Midbrain (tissue), 1 donor: ENCODE data around the gene VWA3B.
"Not testable (repeated sequence)": the region's sequence is repeated elsewhere in the genome, so short reads cannot be mapped to it uniquely, and the experiment has no call there.

Experiments
- DNase-seq: peaks from one replicate; lab custom pipeline; 2025; lab: John Stamatoyannopoulos, UW

The VWA3B gene

DNA sequence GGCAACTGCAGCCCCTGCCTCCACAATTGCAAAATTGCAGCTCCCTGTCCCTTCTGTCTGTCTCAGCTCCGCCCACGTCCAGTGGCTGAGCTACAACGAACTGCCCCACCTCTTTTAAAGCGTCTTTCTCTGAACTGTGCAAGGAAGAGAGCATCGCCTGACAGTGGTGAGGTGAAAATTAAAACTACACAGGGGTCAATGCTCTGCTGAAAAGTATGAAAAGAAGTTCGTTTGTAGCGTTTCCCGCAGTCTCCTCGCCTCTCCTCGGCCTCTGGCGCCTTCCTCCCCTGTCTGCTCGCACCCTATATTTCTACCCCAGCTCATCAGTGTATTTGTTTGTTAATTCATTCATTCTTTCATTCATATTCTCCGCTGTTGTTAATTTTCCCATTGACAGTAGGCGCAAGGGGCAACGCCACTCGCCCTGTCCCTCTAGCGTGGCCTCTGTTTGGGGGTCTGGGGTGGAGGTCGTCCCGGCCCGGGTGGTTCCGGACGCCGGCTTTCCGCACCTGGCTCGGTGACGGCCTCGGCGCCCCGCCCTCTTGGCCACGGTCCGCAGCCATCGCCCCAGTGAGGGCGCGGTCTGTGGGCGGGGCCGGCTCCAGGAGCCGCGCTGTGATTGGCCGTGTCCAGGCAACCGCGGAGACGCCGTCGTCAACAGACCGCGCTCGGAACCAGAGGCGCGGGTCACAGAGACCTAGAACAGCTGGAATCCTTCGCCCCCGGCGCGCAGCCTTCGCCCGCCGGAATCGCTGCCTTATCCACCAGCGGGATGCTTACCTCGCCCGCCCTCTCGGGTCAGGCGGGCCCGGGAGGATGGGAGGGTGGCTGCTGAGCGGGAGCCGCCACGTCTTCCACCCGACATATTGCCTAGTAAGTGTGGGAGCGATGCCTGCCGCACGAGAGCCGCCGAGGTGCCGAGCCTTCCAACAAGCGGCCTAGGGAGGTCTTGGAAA, at the start of gene VWA3B:
Gene VWA3B (plus strand): TSS at position 677 of the 956 bp plus-strand sequence. CDS start 5,926 bp downstream, outside the sequence.
- peak; percentile 20 for DNase-seq

DNA sequence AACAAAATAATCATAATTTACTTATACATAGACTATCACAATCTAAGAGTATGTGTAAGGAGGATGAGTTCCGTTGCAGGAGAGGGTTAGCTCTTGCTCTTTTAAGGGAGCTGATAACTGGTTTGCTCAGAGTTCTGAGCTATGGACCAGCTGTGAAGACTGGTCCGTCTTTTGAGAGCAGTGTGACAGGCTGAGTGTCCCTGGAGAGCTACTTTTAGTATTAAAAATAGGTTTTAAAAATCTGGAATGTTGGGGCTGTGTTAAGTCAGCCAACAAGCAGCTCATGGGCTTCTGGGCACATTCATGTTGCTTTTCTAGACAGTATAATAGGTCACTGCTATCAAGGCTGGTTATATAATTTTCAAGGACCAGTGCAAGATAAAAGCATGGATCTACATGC, 49.8 kb upstream of the VWA3B start:
- DNase-seq, result no peak

- DNase-seq, result no peak
Observed at GRCh38 chr2:98037666-98038336, 49.2 kb upstream of the VWA3B start.

- no peak for DNase-seq
Observed at GRCh38 chr2:98039085-98039756, 47.7 kb upstream of the VWA3B start.

- no peak for DNase-seq
Observed at GRCh38 chr2:98040331-98040939, 46.5 kb upstream of the VWA3B start.

DNA sequence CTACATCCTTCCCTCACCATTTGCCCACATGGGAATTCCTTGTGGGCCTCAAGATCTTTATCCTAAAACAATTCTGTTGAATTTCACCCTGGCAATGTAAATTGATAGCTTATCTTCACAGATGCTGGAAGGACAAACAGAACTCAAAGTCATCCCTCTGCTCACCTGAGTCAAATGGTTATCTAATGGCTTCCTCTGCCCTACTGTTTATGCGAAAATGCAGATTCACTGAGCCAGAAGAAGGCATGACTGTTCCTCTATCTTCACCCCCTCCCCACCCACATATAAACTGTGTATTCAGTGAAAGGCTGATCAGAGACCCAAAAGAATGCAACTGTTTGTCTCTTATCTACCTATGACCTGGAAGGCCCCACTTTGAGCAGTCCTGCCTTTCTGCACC, 43.9 kb upstream of the VWA3B start:
- DNase-seq, result no peak

GRCh38 chr2:98044730-98045129, 42.2 kb upstream of the VWA3B start:
- not testable (repeated sequence) for DNase-seq

DNA sequence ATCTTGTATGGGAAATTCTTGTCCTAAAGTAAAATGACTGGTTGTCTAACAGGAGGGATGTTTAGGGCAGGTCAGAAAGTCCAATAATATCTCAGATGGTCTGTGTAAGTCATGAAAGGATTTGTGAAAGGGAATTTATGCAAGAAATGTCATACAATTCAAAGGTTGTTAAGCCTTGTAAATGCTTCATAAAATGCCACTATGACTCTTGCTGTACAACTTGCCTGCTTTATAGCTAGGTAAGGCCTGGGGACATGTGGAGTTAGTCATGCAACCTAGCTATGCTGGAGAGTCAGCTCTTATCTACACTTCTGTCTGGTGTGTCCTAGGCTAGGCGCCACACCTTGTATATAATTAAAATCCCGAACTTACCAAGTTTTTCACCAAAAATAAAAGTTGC, 36.9 kb upstream of the VWA3B start:
- no peak for DNase-seq

GRCh38 chr2:98058191-98058975, 28.6 kb upstream of the VWA3B start:
- DNase-seq, result no peak

- no peak for DNase-seq
Observed at GRCh38 chr2:98060277-98060676, 26.7 kb upstream of the VWA3B start.

GRCh38 chr2:98063291-98063854, 23.6 kb upstream of the VWA3B start:
- DNase-seq, result no peak

GRCh38 chr2:98065808-98066207, 21.2 kb upstream of the VWA3B start:
- no peak for DNase-seq

DNA sequence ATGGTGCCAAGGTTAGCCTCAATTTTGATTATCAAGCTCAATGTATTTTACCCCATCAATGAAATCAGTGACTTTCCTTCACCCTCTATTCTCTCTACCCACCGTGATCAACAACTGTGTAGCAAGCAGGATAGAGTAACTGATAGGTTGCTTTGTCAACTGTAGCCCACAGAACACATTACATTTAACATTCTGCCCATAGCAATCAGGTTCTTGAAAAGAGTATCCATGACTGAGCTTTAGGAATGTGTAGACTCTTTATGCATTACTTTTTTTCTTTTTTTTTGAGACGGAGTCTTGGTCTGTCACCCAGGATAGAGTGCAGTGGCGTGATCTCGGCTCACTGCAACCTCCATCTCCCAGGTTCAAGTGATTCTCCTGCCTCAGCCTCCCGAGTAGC, 19.8 kb upstream of the VWA3B start:
- no peak for DNase-seq

DNA sequence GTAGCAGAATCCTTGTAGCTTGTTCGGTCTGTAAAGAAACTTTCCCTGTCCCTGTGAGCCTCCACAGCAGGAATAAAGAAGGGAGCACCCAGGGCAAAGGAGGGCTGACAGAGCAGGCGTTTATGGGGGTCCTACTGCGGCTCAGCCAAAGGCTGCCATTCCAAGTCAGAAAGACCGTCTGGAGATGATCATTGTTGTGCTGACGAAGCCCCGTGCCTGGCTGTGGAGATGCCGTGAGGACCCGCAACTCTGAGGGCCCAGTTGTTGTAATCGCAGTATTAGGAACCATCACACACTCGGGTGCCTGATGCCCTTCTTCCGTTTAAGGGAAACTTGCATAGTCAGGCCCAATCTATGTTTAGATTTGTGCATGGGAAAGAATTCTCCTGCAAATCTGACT, 16.9 kb upstream of the VWA3B start:
- no peak for DNase-seq

GRCh38 chr2:98072442-98072841, 14.5 kb upstream of the VWA3B start:
- no peak for DNase-seq

GRCh38 chr2:98078701-98079100, 8.3 kb upstream of the VWA3B start:
- DNase-seq, result no peak

GRCh38 chr2:98084151-98084868, 2.7 kb upstream of the VWA3B start:
- no peak for DNase-seq

DNA sequence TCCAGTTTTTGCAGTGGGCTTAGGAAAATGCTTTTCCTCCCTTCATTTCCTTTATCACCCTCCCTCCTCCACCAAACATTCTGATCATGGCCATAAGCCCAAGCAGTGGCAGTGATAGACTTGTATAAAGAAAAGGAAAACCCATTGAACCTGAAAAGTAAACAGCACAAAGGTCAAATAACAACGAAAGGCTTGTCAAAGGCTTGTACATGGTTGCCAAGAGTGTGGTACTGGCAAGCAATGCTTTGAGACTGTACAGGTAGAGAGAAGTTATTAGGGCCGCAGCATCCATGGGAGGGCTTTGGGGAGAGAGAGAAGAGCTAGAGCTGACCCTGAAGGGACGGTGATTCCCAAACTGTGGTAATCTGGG, 2.1 kb upstream of the VWA3B start:
- no peak for DNase-seq

DNA sequence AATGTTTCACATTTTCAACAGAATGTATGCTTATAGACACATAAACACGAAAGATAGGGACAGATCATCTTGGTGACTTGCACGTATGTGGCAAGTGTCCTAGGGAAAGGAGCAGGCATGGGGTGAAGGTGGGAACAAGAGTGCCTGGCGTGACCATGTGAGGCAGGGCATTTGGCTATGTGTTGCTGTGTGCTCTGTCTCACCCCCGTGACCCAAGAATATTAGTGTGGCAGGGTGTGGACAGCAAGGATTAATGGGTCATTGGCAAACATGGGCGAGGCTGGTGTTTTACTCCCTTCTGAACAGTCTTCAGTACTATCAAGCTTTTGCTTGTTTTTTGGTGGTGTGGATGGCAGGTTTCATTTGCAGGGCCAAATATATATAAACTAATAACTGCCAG, 1.3 kb upstream of the VWA3B start:
- no peak for DNase-seq

DNA sequence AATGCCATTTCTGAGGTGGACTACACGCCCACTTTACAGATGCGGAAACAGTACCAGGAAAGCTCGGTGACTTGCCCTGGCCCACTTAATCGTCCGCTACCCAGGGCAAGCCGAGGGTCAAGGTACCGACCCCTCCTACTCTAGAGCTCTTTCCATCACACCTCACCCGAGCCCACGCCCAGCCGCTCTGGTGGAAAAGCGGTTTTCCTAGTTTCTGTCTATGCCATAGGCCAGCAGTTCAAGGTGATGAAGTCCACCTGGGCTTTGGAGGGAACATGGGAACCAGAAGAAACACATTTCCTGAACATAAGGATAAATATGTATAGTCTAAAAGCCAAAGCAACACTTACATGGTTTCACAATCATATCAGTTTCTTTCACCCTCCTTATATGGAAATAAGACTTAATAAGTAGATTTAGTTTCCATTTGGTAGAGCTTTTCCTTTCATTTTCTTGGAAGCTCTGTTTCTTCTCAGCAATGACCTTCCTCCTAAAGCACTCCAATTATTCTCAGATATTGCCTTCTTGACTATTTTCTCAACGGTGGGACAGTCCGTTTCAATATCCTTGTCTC, 567 bp downstream of the VWA3B start:
- DNase-seq, result no peak
